HCT116 (cell line): ENCODE measurements around the gene LUM. TPM values are rescaled to one million over a fixed set of nuclear protein-coding genes. Genes with fewer than 3 reads are reported as not detected.

Source experiments
- ATAC-seq: fragments of 200-7000 bp; cut with Tn5 transposase; 2 replicates; pipeline ENCODE4 v1.9.1; 2020; ENCODE audit warnings: mild to moderate bottlenecking, moderate library complexity
- BruUV-seq: library from RNA; stranded (reverse); fragments of 400-500 nt; replicated peaks from 2 replicates; lab custom pipeline; 2021; lab: Mats Ljungman, UMichigan
- CTCF ChIA-PET: fragments of 300-600 bp; sonication (Branson Sonifier 250); formaldehyde crosslinking; loops from one replicate; lab custom pipeline; 2021; ENCODE audit warnings: antibody characterized with exemption; lab: Charles Lee
- POLR2A ChIA-PET: fragments of 300-600, 350-600 bp; sonication (Branson Sonifier 250); formaldehyde crosslinking; loops from one replicate; lab custom pipeline; 2021; ENCODE audit warnings: antibody characterized with exemption; lab: Charles Lee
- RAD21 ChIA-PET, 2 experiments: fragments of 300-600 bp; sonication (Branson Sonifier 250); formaldehyde crosslinking; loops; one replicate each; lab custom pipeline; 2023; ENCODE audit warnings: low total read pairs in 2 of 2; ENCODE audit not compliant: uncharacterized antibody in 2 of 2, unreplicated experiment in 2 of 2, low non-redundant PET in 1 of 2; lab: Charles Lee
- DNase-seq: peaks from one replicate; pipeline ENCODE4 v3.0.0-alpha.2; 2010; ENCODE audit warnings: low read depth, low spot score
- H2AFZ ChIP-seq: fragments of 200-600 bp; shearing (Covaris generic), sonication (generic); 2 replicates; pipeline ENCODE4 v1.6.1; 2017; ENCODE audit warnings: low read depth, mixed run types, mixed read lengths, antibody characterized with exemption, low read length; ENCODE audit not compliant: poor library complexity, severe bottlenecking
- H3K27ac ChIP-seq: 2 replicates; pipeline ENCODE4 v1.5.1; 2012; ENCODE audit warnings: low read depth, low read length
- H3K27me3 ChIP-seq: fragments of 200-600 bp; sonication (generic); 2 replicates; pipeline ENCODE4 v1.6.1; 2016; ENCODE audit warnings: mixed run types, low read length, mixed read lengths; ENCODE audit not compliant: insufficient read depth
- H3K36me3 ChIP-seq, 2 experiments: fragments of 200-500 bp in 1 of 2; fragments of 200-600 bp in 1 of 2; sonication (Bioruptor generic) in 1 of 2; sonication (generic) in 1 of 2; 2 replicates each; pipeline versions ENCODE4 v1.5.1 to v1.6.1; 2014 to 2016; ENCODE audit warnings: low read length in 2 of 2, inconsistent platforms in 1 of 2, mixed read lengths in 1 of 2, mixed run types in 1 of 2; ENCODE audit not compliant: insufficient read depth in 2 of 2, control insufficient read depth in 1 of 2
- H3K4me1 ChIP-seq, 2 experiments: fragments of 200-600 bp in 1 of 2; sonication (generic) in 1 of 2; 2 replicates each; pipeline versions ENCODE4 v1.5.1 to v1.6.1; 2012 to 2017; ENCODE audit warnings: low read length in 2 of 2, inconsistent platforms in 1 of 2, mild to moderate bottlenecking in 1 of 2, mixed read lengths in 1 of 2, mixed run types in 1 of 2, moderate library complexity in 1 of 2; ENCODE audit not compliant: insufficient read depth in 2 of 2, control insufficient read depth in 1 of 2
- H3K4me2 ChIP-seq: fragments of 200-600 bp; sonication (generic); 2 replicates; pipeline ENCODE4 v1.6.1; 2017; ENCODE audit warnings: mixed run types, low read length, mixed read lengths
- H3K4me3 ChIP-seq, 2 experiments: fragments of 200-600 bp in 1 of 2; sonication (generic) in 1 of 2; replicated peaks in 1 of 2; 2 replicates each; pipeline ENCODE4 v1.5.1; 2011 to 2016; ENCODE audit warnings: low read length in 2 of 2, control low read depth in 1 of 2, low read depth in 1 of 2, mild to moderate bottlenecking in 1 of 2, mixed read lengths in 1 of 2, mixed run types in 1 of 2
- H3K79me2 ChIP-seq: fragments of 200-600 bp; sonication (generic); 2 replicates; pipeline ENCODE4 v1.6.1; 2017; ENCODE audit warnings: mild to moderate bottlenecking, mixed run types, low read length, moderate library complexity, mixed read lengths; ENCODE audit not compliant: insufficient read depth
- H3K9ac ChIP-seq: fragments of 200-600 bp; sonication (generic); 2 replicates; pipeline ENCODE4 v1.6.1; 2016; ENCODE audit warnings: low read length, mixed read lengths
- H3K9me2 ChIP-seq: fragments of 200-600 bp; sonication (generic), shearing (Covaris generic); 2 replicates; pipeline ENCODE4 v1.6.1; 2017; ENCODE audit warnings: mixed run types, mild to moderate bottlenecking, moderate library complexity; ENCODE audit not compliant: insufficient read depth
- H3K9me3 ChIP-seq, 2 experiments: fragments of 200-500 bp in 1 of 2; fragments of 200-600 bp in 1 of 2; sonication (Bioruptor generic) in 1 of 2; sonication (generic) in 1 of 2; 2 replicates each; pipeline ENCODE4 v1.6.1; 2014 to 2017; ENCODE audit warnings: low read length in 2 of 2, mixed read lengths in 2 of 2, inconsistent platforms in 1 of 2, low read depth in 1 of 2, mild to moderate bottlenecking in 1 of 2, mixed run types in 1 of 2, moderate library complexity in 1 of 2; ENCODE audit not compliant: control insufficient read depth in 1 of 2, insufficient read depth in 1 of 2
- H4K20me1 ChIP-seq: fragments of 200-600 bp; sonication (generic), shearing (Covaris generic); 2 replicates; pipeline ENCODE4 v1.6.1; 2017; ENCODE audit warnings: mixed run types, mild to moderate bottlenecking, moderate library complexity; ENCODE audit not compliant: insufficient read depth
- CBX3 ChIP-seq: IDR thresholded peaks from 2 replicates; pipeline ENCODE4 v1.6.1; 2012; ENCODE audit warnings: low read depth
- EGR1 ChIP-seq: IDR thresholded peaks from 2 replicates; pipeline ENCODE4 v1.6.1; 2012; ENCODE audit warnings: low read depth
- ELF1 ChIP-seq: IDR thresholded peaks from 2 replicates; pipeline ENCODE4 v1.6.1; 2012; ENCODE audit warnings: low read depth, borderline replicate concordance
- EZH2 ChIP-seq: fragments of 200-600 bp; sonication (generic); IDR thresholded peaks from 2 replicates; pipeline ENCODE4 v1.6.1; 2017; ENCODE audit warnings: antibody characterized with exemption, mixed run types
- EZH2phosphoT487 ChIP-seq: fragments of 200-600 bp; IDR thresholded peaks from 2 replicates; pipeline ENCODE4 v1.6.1; 2018; ENCODE audit warnings: antibody characterized with exemption, borderline replicate concordance
- FOSL1 ChIP-seq: IDR thresholded peaks from 2 replicates; pipeline ENCODE4 v1.6.1; 2012; ENCODE audit warnings: low read depth
- POLR2A ChIP-seq: IDR thresholded peaks from 2 replicates; pipeline ENCODE4 v1.7.0; 2011; ENCODE audit warnings: borderline replicate concordance; ENCODE audit not compliant: insufficient read depth, insufficient read length; ENCODE audit errors: extremely low read depth
- POLR2AphosphoS5 ChIP-seq: IDR thresholded peaks from 2 replicates; pipeline ENCODE4 v1.6.1; 2011; ENCODE audit warnings: mild to moderate bottlenecking, low read depth, low read length, moderate library complexity
- RAD21 ChIP-seq: IDR thresholded peaks from 2 replicates; pipeline ENCODE4 v1.6.1; 2012; ENCODE audit warnings: low read depth, mild to moderate bottlenecking
- SIN3A ChIP-seq: IDR thresholded peaks from 2 replicates; pipeline ENCODE4 v1.6.1; 2012; ENCODE audit warnings: low read depth
- SP1 ChIP-seq: IDR thresholded peaks from 2 replicates; pipeline ENCODE4 v1.6.1; 2012; ENCODE audit warnings: low read depth
- SRF ChIP-seq: IDR thresholded peaks from 2 replicates; pipeline ENCODE4 v1.6.1; 2012; ENCODE audit warnings: low read depth
- TCF7L2 ChIP-seq: IDR thresholded peaks from 2 replicates; pipeline ENCODE4 v1.7.0; 2011; ENCODE audit warnings: borderline replicate concordance, inconsistent platforms; ENCODE audit not compliant: insufficient read depth, insufficient read length; ENCODE audit errors: extremely low read depth
- YY1 ChIP-seq: IDR thresholded peaks from 2 replicates; pipeline ENCODE4 v1.6.1; 2011; ENCODE audit warnings: low read length, low read depth, moderate library complexity, mild to moderate bottlenecking; ENCODE audit not compliant: insufficient replicate concordance; ENCODE audit errors: extremely low read depth
- ZFX ChIP-seq: fragments of 450-650 bp; IDR thresholded peaks from 2 replicates; pipeline ENCODE4 v1.6.1; 2017
- ZNF274 ChIP-seq: fragments of 200-500 bp; sonication (Bioruptor generic); IDR thresholded peaks from 2 replicates; pipeline ENCODE4 v1.6.1; 2014; ENCODE audit warnings: mild to moderate bottlenecking, low read depth, low read length, inconsistent platforms
- intact Hi-C: fragments of 100-400 bp; cut with micrococcal nuclease; formaldehyde crosslinking; loops from 2 replicates; pipeline ENCODE4 v1.10.0; 2022
- total RNA-seq: library from RNA; stranded (reverse); gene quantifications from one replicate; pipeline ENCODE4 v1.2.1, GENCODE V29; 2021; ENCODE audit not compliant: unreplicated experiment
- TF ChIP-seq, protein P1 (sequence below): IDR thresholded peaks from 2 replicates; pipeline ENCODE4 v1.6.1; 2012
- TF ChIP-seq, protein P2 (sequence below): IDR thresholded peaks from 2 replicates; pipeline ENCODE4 v1.6.1; 2012
- TF ChIP-seq, protein P3 (sequence below): IDR thresholded peaks from 2 replicates; pipeline ENCODE4 v1.6.1; 2012; ENCODE audit warnings: low read depth
- TF ChIP-seq, protein P4 (sequence below), 3 experiments: fragments of 200-600 bp in 1 of 3; sonication (generic) in 1 of 3; IDR thresholded peaks in 2 of 3; conservative IDR thresholded peaks in 1 of 3; 2 replicates each; pipeline ENCODE4 v1.5.1; 2012 to 2017; ENCODE audit warnings: low read depth in 2 of 3, low read length in 2 of 3, antibody characterized with exemption in 1 of 3, borderline replicate concordance in 1 of 3, control low read depth in 1 of 3, mild to moderate bottlenecking in 1 of 3, mixed read lengths in 1 of 3, mixed run types in 1 of 3, moderate library complexity in 1 of 3; ENCODE audit not compliant: insufficient read depth in 1 of 3

Gene LUM
- total RNA-seq, 1 experiment from 2014 or later = 0.69 TPM

DNA sequence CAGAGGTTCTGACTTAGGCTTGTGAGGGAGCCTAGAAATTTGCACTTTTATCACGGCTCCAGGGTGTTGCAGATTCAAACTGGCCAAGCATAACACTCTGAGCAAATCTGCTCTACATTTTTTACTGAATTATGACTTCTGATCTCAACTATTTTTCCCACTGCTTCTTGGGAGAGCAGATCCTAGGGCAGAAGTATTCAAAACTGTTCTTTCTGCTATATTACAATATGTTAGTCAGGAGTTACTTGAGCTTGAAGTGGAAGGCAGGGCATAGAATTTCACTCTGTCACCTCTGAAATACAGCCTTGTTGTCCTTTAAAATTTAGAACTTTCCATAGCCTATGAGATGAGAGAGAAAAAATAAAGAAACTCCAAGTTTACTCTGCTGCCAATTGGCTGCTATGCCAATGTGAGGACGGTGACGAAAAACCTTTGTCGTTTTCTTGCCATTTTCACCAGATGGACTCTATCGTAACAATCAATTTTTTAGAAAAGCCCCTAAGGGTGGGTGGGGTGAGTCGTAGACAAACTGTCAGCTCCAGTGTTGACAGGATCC, 37.1 kb downstream of the LUM start:
- no peak overlapping the region for H3K4me3 ChIP-seq
- no peaks in the 10 kb centered on the region for H3K4me1 ChIP-seq
- TF ChIP-seq EZH2phosphoT487 (no peak), POLR2AphosphoS5 (no peak), EGR1 (no peak), ZFX (no peak), POLR2A (no peak), SIN3A (no peak), ZNF274 (no peak), SRF (no peak), SP1 (no peak), ELF1 (no peak), EZH2 (no peak), YY1 (no peak), CBX3 (no peak), RAD21 (no peak), TCF7L2 (no peak), FOSL1 (no peak)
- TF ChIP-seq, protein P1, sequence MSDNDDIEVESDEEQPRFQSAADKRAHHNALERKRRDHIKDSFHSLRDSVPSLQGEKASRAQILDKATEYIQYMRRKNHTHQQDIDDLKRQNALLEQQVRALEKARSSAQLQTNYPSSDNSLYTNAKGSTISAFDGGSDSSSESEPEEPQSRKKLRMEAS = no peak
- TF ChIP-seq, protein P2, sequence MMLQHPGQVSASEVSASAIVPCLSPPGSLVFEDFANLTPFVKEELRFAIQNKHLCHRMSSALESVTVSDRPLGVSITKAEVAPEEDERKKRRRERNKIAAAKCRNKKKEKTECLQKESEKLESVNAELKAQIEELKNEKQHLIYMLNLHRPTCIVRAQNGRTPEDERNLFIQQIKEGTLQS = no peak
- TF ChIP-seq, protein P3, sequence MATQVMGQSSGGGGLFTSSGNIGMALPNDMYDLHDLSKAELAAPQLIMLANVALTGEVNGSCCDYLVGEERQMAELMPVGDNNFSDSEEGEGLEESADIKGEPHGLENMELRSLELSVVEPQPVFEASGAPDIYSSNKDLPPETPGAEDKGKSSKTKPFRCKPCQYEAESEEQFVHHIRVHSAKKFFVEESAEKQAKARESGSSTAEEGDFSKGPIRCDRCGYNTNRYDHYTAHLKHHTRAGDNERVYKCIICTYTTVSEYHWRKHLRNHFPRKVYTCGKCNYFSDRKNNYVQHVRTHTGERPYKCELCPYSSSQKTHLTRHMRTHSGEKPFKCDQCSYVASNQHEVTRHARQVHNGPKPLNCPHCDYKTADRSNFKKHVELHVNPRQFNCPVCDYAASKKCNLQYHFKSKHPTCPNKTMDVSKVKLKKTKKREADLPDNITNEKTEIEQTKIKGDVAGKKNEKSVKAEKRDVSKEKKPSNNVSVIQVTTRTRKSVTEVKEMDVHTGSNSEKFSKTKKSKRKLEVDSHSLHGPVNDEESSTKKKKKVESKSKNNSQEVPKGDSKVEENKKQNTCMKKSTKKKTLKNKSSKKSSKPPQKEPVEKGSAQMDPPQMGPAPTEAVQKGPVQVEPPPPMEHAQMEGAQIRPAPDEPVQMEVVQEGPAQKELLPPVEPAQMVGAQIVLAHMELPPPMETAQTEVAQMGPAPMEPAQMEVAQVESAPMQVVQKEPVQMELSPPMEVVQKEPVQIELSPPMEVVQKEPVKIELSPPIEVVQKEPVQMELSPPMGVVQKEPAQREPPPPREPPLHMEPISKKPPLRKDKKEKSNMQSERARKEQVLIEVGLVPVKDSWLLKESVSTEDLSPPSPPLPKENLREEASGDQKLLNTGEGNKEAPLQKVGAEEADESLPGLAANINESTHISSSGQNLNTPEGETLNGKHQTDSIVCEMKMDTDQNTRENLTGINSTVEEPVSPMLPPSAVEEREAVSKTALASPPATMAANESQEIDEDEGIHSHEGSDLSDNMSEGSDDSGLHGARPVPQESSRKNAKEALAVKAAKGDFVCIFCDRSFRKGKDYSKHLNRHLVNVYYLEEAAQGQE = no peak
- TF ChIP-seq, protein P4, sequence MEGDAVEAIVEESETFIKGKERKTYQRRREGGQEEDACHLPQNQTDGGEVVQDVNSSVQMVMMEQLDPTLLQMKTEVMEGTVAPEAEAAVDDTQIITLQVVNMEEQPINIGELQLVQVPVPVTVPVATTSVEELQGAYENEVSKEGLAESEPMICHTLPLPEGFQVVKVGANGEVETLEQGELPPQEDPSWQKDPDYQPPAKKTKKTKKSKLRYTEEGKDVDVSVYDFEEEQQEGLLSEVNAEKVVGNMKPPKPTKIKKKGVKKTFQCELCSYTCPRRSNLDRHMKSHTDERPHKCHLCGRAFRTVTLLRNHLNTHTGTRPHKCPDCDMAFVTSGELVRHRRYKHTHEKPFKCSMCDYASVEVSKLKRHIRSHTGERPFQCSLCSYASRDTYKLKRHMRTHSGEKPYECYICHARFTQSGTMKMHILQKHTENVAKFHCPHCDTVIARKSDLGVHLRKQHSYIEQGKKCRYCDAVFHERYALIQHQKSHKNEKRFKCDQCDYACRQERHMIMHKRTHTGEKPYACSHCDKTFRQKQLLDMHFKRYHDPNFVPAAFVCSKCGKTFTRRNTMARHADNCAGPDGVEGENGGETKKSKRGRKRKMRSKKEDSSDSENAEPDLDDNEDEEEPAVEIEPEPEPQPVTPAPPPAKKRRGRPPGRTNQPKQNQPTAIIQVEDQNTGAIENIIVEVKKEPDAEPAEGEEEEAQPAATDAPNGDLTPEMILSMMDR (IDR thresholded peaks at IDR 0.05 in 2 of 3, conservative IDR thresholded peaks at IDR 0.05 in 1 of 3; ENCODE audit: borderline replicate concordance in 1 of 3, insufficient read depth in 1 of 3, low read depth in 2 of 3, low read length in 2 of 3) = no peak
- BruUV-seq = no TSS peak
- H3K4me2 ChIP-seq = no peak overlapping the region
- H3K79me2 ChIP-seq = no peaks in the 10 kb centered on the region
- ChIA-PET CTCF (no interaction called here), RAD21 (no interaction called here), POLR2A (no interaction called here)
- no peak overlapping the region for H3K27ac ChIP-seq
- no peaks in the 10 kb centered on the region for H3K9me3 ChIP-seq
- H3K27me3 ChIP-seq = no peaks in the 10 kb centered on the region
- H2AFZ ChIP-seq = no peak overlapping the region
- H3K9me2 ChIP-seq = no peaks in the 10 kb centered on the region
- no peak for DNase-seq
- H3K9ac ChIP-seq = no peak overlapping the region
- H4K20me1 ChIP-seq = no peaks in the 10 kb centered on the region
- ATAC-seq = no peak
- intact Hi-C loops = no loop called here
- no peaks in the 10 kb centered on the region for H3K36me3 ChIP-seq
